Measurements from ENCODE around the gene EME2. TPM values are rescaled to one million over a fixed set of nuclear protein-coding genes. Genes with fewer than 3 reads are reported as not detected.

EME2 gene
- total RNA-seq (1 to 10 TPM; 4.2 to 9.0 TPM), polyA plus RNA-seq (1 to 10 TPM; 1.4 to 1.8 TPM)

GRCh38 chr16:1772362-1772907 is at the start of gene EME2:
Gene EME2 (plus strand): TSS chr16:1772810. CDS start chr16:1773228, 418 bp downstream.
- no peaks in the 10 kb centered on the region for H3K9me3 ChIP-seq (ENCODE audit: control insufficient read depth in 4 of 4, low read length in 3 of 4)
- TF ChIP-seq FOXA2 (IDR thresholded peaks at IDR 0.05) (no peak), REST (IDR thresholded peaks at IDR 0.05) (no peak), SP1 (IDR thresholded peaks at IDR 0.05) (no peak), YY1 (IDR thresholded peaks at IDR 0.05) (no peak), FOXA1 (IDR thresholded peaks at IDR 0.05) (no peak)
- H3K9ac ChIP-seq (ENCODE audit: low read depth in 1 of 2, low read length in 2 of 2): peak within 1 kb of the TSS; percentile 21 to 89
- WGBS: under 1% methylated on average over 53 of the region's 53 CpGs
- H3K4me1 ChIP-seq (ENCODE audit: control insufficient read depth in 4 of 4, insufficient read depth in 4 of 4, low read length in 3 of 4): peaks cover 10 to 50% (median 29%) of the 10 kb centered on the region in 4 donors
- peak; percentile 52 for DNase-seq (ENCODE audit: low spot score)
- H3K27me3 ChIP-seq (ENCODE audit: control insufficient read depth in 4 of 4, insufficient read depth in 4 of 4, low read length in 3 of 4): no peaks in the 10 kb centered on the region
- peaks cover 0 to 20% (median 6%) of the 10 kb centered on the region in 4 donors for H3K36me3 ChIP-seq (ENCODE audit: control insufficient read depth in 4 of 4, insufficient read depth in 3 of 4, low read depth in 1 of 4, low read length in 3 of 4)
- H3K27ac ChIP-seq (ENCODE audit: low read depth in 1 of 2, low read length in 2 of 2): peak within 1 kb of the TSS; percentile 83 to 94
- peak within 1 kb of the TSS; percentile 73 to 93 (median 78) for H3K4me3 ChIP-seq (ENCODE audit: low read depth in 1 of 3, low read length in 3 of 3)

GRCh38 chr16:1723450-1724147 is 49.0 kb upstream of the EME2 start:
- Histone ChIP-seq H3K9me3 (ENCODE audit: control insufficient read depth in 4 of 4, low read length in 3 of 4) (no peaks in the 10 kb centered on the region), H3K36me3 (ENCODE audit: control insufficient read depth in 4 of 4, insufficient read depth in 3 of 4, low read depth in 1 of 4, low read length in 3 of 4) (peaks cover 0 to 26% (median 9%) of the 10 kb centered on the region in 4 donors), H3K27ac (ENCODE audit: low read depth in 1 of 2, low read length in 2 of 2) (no peak overlapping the region), H3K4me3 (ENCODE audit: low read depth in 1 of 3, low read length in 3 of 3) (no peak overlapping the region), H3K9ac (ENCODE audit: low read depth in 1 of 2, low read length in 2 of 2) (no peak overlapping the region), H3K4me1 (ENCODE audit: control insufficient read depth in 4 of 4, insufficient read depth in 4 of 4, low read length in 3 of 4) (peaks cover 2 to 7% (median 4%) of the 10 kb centered on the region in 4 donors), H3K27me3 (ENCODE audit: control insufficient read depth in 4 of 4, insufficient read depth in 4 of 4, low read length in 3 of 4) (no peaks in the 10 kb centered on the region)
- no peak for TF ChIP-seq TAF1 (conservative IDR thresholded peaks at IDR 0.05)
- TF ChIP-seq RAD21 (IDR thresholded peaks at IDR 0.05): peak in 1 of 2 donors; percentile 72
- no peak for TF ChIP-seq NR2F2 (IDR thresholded peaks at IDR 0.05)
- no peak for TF ChIP-seq GABPA (IDR thresholded peaks at IDR 0.05 in 1 of 2, conservative IDR thresholded peaks at IDR 0.05 in 1 of 2)
- no peak for TF ChIP-seq HNF4A (conservative IDR thresholded peaks at IDR 0.05)
- no peak for TF ChIP-seq RXRA (IDR thresholded peaks at IDR 0.05)
- no peak for TF ChIP-seq HNF4G (IDR thresholded peaks at IDR 0.05)
- no peak for TF ChIP-seq REST (IDR thresholded peaks at IDR 0.05)
- TF ChIP-seq CTCF (IDR thresholded peaks at IDR 0.05; ENCODE audit: low read depth, low read length, missing input control): peak; percentile 71
- TF ChIP-seq MAX (IDR thresholded peaks at IDR 0.05): no peak
- DNase-seq (ENCODE audit: low spot score): peak; percentile 62
- WGBS: 56% methylated on average over 6 of the region's 6 CpGs

All from liver (tissue), 9 donors.